ENCODE data around the gene DHX16.
"Not testable (repeated sequence)": the region's sequence is repeated elsewhere in the genome, so short reads cannot be mapped to it uniquely, and the experiment has no call there.

Gene DHX16
- total RNA-seq = 53.6 to 83.5 reads per million in 2 donors

DNA sequence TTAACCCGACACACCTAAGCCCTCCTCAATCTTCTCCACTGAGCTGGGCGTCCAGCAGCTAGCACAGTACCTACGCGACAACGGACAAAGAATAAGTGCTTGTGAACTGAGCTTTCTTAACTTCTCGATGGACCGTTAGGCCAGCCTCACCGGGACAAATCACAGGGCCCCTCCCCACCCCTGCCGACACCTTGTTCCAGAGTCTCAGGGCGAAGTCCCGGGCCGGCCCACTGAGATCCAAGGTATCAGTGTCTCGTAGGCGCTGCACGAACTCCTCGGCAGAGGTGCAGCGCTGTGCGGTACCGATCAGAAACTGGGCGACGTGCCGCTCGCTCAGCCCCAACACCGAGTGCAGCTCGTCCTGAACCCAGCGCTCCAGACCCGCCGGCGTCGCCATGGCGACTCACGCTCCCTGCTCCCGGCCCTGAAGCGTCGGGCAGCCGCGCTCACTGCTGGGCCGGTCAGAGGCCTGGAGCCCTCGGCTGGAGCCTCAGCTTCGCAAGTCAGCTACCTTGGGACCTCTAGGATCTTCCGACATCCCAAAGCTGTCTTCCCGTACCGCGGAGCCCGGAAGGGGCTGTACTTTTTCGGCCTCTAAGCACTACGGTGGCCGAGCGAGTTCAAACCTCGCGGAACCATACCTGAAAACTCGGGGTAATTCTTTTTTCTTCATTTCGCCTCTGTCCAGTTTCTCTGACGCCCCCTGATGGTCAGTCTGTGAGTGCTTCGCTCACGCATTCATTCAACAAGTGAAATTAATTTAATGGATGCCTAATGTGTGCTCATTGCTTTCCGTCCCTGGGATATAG lies at the start of gene DHX16:
TSS of gene DHX16 (minus strand) at position 562 of the 809 bp plus-strand sequence. CDS start at position 397, 165 bp downstream.
- peak; percentile 65 to 94 (median 82) for DNase-seq

DNA sequence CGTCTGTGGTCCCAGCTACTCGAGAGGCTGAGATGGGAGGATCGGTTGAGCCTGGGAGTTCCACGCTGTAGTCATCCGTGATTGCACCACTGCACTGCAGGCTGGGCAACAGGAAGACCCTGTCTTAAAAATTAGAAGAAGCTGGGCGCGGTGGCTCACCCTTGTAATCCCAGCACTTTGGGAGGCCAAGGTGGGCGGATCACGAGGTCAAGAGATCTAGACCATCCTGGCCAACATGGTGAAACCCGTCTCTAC lies 49.1 kb upstream of the DHX16 start:
- not testable (repeated sequence) for DNase-seq

DNA sequence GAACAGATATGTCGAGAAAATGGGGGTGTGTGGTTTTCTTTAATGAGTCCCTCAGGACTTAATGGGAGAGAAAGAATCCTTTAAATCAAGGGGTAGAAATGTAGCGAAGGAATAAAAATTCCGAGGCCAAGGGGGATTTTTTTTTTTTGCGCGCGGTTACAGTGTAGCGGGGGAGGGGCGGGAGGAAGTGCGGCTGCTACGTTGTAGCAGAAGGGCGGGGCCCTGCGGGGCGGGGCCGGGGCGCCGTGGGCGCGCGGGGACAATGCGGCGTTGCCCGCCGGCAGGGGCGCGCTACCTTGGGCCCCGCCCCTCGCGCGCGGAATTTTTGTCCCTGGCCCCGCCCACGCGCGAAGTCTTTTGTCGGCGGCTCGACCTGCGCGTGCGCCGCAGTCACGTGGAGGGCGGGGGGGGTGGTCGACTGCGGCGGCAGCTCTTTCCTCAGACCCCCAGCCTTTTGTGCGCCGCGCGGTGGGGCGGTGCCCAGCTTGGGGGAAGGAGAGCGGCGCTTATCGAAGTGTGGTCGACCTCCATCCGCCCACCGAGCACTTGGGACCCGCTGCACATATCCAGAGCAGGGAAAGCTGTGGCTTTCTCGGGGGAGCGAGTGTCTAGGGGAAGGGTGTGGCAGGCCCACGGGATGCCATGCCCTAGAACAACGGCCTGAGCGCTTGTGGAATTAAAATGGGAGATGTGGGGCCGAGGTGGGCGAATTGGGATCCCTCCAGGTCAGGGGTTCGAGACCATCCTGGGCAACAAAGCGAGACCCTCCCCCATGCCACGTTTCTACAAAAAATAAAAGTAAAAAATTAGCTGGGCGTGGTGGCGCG lies 48.6 kb upstream of the DHX16 start:
- peak; percentile 92 to 96 (median 94) for DNase-seq

DNA sequence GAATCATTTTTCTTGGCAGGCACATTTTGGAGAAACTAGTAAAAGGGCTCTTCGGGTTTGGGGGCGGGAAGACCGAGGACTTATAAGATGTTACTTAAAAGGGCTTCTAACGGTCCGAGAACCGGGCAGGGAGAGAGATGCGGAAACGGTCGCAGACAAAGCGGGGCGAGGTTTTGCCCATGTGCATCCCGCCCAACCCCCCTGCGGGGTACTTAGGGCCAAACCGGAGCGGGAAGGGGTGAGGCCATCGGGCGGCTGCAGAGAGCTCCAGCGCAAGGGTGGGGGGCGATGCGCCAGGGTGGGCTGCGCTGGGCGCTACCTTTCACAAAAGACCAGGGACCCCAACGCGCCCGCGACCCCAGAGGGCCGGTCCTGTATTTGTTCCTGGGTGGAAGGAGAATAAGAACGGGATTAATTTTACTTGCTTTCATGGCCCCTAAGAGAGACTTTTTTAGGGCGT lies 48.0 kb upstream of the DHX16 start:
- DNase-seq = peak in 4 of 5 experiments; percentile 32 to 79 (median 44)

DNA sequence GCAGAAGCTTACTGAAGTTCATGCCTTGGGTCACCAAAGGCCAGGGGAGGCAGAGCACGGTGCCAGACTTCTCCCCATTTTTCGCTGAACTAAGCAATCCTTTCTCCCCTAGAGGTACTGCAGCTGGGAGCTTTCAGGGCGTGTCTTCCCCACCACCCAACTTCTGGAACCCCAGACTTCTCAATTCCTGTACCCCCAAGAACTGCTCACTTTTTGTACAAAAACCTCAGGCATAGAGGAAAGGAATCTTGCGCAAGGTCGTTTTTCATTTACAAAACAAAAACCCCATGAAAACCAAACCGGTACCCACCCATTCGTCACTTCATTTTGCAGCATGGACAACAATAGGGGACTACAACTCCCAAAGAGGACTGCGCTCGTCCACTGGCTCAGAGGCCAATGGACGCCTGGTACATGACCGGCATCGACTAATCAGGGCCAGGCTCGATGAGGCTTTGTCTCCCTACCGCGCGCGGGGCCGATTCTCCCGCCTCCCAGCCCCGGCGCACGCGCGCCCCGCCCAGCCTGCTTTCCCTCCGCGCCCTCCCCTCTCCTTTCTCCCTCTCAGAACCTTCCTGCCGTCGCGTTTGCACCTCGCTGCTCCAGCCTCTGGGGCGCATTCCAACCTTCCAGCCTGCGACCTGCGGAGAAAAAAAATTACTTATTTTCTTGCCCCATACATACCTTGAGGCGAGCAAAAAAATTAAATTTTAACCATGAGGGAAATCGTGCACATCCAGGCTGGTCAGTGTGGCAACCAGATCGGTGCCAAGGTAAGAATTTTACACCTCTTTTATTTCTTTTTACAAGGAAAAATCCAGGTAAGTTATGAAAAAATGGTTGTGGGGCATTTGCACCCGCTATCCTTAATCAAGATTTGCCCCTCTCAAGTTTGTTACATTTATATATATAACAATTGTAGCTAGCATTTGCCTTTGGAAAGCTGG lies 47.3 kb upstream of the DHX16 start, which contains the start of gene TUBB:
TSS of gene TUBB (plus strand) at position 562 of the 947 bp plus-strand sequence. CDS start at position 717, 155 bp downstream.
- DNase-seq = peak; percentile 92 to 99 (median 92)

DNA sequence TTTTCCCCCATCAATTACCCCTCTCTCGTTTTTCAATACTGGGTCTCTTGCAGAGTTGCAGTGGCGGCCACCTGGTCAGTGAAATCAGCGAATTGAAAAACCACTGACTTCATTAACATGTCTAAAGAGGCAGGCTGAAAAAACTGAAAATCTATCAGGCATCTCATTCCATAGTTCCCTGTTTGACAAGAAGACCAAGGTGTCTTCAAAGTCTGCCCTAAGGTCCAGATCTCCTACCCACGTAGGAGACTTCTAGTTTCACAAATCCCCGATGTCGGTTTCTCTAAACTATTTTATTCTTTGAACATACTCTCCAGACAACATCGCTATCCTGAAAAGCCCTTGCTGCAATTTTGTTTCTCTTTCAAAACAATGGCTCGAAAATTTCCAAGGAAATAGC lies 46.5 kb upstream of the DHX16 start:
- no peak for DNase-seq

DNA sequence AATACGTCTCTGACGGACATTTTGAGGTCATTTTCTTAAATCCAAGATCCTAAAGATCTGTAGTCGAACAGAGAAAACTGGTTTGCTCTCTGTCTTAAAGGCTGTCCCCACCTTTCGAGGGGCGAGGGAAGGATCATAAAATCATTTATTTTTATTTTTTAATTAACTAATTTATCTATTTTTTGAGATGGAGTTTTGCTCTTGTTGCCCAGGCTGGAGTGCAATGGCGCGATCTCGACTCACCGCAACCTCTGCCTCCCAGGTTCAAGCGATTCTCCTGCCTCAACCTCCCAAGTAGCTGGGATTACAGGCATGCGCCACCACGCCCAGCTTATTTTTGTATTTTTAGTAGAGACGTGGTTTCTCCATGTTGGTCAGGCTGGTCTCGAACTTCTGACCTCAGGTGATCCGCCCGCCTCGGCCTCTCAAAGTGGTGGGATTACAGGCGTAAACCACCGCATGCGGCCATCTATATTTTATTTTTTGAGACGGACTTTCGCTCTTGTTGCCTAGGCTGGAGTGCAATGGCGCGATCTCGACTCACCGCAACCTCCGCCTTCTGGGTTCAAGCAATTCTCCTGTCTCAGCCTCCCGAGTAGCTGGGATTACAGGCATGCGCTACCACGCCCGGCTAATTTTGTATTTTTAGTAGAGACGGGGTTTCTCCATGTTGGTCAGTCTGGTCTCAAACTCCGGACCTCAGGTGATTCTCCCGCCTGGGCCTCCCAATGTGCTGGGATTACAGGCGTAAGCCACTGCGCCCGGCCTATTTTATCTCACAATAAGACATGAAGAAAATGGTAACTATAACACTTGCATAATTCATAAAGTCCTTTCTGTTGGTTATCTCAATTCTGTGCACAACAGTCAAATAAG lies 45.3 kb upstream of the DHX16 start:
- DNase-seq = not testable (repeated sequence)

DNA sequence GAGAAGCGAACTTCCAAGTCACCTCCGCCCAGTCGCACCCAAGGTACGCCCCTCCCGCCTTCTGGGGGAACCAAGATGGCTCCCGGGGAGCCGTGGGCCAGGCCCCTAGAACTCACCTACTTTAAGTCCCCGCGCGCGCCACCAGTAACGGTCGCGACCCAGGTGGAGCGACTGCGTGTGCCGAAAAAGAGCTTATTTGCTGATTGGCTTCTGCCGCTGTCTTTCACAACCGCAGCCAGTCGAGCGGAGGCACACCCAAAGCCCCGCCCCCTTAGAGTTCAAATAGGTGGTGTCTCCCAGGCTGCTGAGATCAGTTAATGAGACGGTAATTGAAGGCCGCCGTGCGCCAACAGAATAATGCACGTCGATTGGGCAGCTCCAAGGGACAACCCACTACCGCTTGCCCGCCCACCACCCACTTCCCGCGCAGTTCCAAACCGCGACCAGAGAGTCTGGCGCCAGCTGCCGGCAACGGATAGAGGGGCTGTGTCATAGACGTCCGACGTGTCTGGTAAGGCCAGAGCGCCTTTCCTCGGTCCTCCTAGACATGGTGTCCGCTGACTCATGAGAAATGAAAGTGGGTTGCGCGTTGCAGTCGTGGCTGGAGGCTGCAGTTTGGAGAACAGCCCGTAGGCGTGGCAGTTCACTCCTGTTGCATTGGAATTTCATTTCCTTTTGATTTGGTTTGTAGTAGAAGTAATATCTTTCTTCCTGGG lies 44.5 kb upstream of the DHX16 start, which contains the start of gene MDC1:
TSS of gene MDC1 (minus strand) at position 153 of the 716 bp plus-strand sequence. CDS start 2,106 bp downstream, outside the sequence.
- peak; percentile 90 to 100 (median 99) for DNase-seq

DNA sequence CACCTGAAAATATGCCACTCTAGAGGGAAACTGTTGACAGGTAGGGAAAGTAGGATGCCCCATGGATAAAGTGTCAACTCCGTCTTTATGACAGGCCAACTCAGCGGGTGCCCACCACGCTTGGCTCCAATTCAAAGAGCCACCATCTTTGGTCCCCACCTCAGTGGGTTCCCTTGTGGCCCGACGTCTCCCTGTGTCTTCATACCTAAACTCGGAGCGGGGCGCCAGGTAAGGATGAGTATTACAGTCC lies 44.0 kb upstream of the DHX16 start:
- DNase-seq = no peak

DNA sequence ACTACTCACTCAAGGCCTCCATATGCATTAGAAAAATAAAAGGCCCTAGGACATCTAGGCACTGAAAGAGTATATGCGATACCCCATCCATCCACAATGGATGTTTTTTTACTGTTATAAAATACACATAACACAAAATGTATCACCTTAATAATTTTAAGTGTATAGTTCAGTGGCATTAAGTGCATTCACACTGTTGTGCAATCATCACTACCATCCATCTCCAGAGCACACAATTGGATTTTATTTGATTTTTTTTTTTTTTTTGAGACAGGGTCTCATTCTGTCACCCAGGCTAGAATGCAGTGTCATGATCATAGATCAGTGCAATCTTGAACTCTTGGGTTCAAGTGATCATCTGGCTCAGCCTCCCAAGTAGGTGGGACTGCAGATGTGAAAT lies 41.5 kb upstream of the DHX16 start:
- no peak for DNase-seq

DNA sequence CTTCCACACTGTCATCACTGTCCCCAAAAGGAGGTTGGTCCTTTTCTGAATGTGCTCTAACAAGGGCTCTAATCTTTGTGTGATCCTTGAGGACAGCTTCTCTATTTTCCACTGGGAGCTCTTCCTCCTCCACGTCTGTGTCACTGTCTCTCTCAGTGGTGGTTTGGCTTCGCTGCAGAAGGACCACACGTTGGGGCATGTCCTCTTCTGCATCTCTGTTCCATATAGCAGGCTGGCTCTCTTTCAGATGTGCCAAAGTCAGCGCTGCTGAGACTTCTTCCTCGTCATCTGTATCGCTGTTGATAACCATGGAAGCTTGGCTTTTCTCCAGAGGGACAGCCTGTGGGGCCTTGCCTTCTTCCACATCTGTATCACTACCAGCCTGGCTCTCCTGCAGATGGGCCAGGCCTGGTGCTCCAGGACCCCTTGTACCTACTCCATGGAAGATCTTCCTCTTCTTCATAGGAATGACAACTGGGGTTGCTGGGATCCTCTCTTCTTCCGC lies 39.7 kb upstream of the DHX16 start:
- DNase-seq = no peak

DNA sequence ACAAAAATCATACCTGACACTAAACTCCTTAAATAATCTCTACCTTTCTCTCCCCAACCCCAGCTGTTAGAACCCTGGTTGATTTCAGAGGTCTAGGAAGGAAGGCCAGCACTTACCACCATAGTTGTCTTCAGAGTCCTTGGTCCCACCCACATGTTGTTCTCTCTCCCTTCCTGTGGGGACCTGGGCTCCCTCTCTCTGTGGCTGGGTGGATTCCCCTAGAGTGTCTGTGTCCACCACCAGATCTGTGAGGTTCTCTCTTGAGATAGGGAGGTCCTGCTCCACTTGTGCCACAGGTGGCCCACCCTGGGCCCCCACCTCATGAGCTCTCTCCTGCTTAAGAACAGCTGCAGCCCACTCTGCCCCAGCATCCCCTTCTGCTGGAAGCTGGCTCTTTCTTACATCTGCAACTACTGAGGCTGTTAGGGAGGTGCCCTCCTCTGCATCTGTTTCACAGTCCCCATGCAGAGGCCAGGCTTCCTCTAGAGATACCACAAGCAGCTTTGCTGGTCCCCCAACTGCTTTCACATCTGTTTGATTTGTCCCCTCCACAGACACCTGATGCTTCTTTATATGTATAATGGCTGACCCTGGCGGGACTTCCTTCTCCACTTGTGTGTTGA lies 39.1 kb upstream of the DHX16 start:
- DNase-seq = peak in 1 of 5 experiments; percentile 61

DNA sequence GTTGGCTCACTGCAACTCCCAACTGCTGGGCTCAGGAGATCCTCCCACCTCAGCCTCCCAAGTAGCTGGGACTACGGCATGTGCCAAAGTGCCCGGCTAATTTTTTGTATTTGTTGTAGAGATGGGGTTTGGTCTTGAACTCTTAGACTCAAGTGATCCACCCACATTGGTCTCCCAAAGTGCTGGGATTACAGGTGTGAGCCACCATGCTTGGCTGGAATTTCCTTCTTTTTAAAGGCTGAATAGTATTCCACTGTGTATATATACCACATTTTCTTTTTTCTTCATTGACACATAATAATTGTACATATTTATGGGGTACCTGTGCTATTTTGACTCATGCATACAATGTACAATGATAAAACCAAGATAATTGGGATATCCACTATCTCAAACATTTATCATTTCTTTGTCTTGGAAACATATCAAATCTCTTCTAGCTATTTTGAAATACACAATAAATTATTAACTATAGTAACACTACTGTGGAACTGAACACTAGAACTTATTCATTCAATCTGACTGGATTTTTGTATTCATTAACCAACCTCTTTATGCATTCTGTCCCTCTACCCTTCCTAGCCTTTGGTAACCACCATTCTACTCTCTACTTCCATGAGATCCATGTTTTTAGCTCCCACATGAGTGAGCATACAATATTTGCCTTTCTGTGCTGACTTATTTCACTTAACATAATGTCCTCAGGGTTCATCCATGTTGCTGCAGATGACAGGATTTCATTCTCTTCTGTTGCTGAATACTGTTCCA lies 36.5 kb upstream of the DHX16 start:
- DNase-seq = no peak

DNA sequence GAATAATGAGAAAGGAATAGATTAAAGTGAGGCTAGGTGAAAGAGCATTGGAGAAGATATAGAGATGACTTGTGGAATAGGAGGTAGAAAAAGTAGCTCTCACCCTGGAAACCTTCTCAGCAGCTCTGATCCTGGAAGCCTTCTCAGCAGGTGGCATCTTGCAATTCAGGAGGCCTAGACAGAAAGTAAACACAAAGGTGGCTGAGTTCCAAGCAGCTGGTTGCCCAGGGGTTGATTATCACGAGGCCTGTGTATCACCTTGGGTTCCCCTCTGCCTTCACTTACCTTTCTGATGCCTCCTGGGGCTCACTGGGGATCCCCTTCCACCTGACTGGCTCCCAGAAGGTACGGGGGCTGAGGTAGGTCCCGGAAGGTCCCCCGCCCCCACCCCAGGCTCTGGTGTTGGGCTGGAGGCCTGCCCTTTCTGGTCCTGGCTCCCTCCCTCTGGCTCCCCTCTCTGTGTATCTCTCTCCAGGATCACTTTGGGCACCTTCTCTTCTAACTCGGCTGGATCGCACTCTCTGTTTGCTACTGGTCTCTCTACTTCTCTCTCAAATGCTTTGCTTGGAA lies 34.6 kb upstream of the DHX16 start:
- DNase-seq = no peak

DNA sequence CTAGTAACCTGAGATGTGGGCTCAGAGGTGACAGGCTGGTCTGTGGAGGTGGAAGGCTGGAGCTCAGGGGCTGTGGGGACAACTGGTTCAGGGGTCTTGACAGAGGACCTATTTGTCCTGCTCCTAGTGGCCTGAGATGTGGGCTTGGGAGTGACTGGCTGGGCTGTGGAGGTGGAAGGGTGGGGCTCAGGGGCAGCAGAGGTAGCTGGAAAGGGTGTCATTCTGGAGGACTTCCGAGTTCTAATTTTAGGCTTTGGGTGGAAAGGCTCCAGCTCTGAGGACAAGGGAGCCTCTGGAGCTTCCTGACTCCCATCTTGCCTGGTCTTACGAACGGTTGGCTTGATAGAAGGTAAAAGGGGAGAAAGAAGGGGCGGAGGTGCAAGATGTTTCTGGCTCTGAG lies 32.8 kb upstream of the DHX16 start:
- no peak for DNase-seq

DNA sequence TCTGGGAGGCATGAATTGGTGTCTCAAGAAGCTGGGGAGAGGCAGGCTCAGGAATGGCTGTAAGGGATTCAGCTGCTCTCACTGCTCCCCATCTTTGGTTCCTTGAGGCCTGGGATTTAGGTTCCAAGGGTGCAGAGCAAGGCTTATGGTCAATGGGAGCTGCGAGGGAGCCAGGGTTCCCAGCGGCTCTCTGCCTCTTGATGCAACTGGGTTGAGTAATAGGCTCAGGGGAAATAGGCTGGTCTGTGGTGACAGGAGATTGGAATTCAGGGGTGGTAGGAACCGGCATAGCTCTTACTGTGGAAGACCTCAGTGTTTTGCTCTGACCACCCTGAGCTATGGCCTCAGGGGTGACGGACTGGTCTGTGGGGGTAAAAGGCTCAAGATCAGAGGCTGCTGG lies 31.0 kb upstream of the DHX16 start:
- DNase-seq = no peak

DNA sequence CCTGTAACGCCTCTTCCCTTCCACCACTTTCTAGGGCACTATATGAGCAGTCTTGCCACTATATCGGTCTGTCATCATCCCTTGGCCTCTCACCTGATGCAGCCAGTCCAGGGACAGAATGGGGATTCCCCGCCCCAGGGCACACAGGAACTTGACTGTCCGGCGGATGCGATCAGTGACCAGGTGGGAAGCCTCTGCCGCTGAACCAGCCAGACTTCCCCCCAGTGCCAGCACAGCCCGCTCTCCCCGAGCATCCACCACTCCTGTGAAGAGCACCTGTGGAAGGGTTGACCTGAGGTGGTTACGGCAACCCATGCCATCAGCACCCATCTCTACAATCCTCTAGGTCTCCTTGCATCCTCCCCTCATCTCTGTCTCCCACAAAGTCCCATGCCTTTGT lies 30.2 kb upstream of the DHX16 start:
- DNase-seq = no peak

DNA sequence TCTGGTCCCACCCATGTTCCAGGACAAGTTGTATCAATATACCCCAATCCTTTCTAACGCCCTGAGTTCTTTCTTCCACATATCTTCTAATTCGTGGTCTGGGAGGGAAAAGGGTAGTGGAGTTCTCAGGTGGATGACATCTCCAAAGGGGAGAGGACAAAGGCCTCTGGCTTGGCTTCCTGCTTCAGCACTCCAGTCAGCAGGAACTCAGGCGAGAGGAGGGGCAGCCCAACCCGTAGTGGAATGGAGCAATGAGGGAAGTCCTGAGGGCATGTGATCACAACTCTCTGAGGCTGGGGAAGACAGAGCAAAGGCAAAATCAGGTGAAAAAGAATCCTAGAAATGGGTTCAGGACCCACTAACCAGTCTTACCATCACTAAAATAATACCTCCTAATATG lies 27.5 kb upstream of the DHX16 start:
- DNase-seq = no peak

DNA sequence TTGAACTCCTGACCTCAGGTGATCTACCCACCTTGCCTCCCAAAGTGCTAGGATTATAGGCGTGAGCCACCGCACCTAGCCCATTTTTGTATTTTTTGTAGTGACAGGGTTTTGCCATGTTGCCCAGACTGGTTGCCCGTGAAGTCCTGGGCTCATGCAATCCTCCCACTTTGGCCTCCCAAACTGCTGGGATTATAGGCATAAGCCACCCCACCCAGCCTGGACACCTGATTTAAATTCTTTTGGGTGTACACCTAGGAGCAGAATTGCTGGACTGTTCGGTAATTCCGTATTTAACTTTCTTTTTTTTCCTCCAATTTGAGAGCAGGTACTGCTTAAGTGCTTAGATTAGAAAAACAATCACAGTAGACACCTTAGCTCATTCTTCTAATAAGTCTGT lies 23.6 kb upstream of the DHX16 start:
- no peak for DNase-seq
